ENCODE data around the gene CDC42SE2.

- TF ChIP-seq CTCF (IDR thresholded peaks at IDR 0.05) (no peak), POLR2A (IDR thresholded peaks at IDR 0.05) (no peak), POLR2AphosphoS5 (IDR thresholded peaks at IDR 0.05; ENCODE audit: insufficient read depth in 1 of 2, low read depth in 1 of 2) (no peak)
These were observed 25.9 kb downstream of the CDC42SE2 start for GRCh38 chr5:131289738-131290137.
